HAP-1 (cell line): ENCODE results near the gene RPL39L.

Experiments
- DNase-seq, 2 experiments: peaks; one replicate each; pipeline ENCODE4 v3.0.0-alpha.2; 2016 to 2020; ENCODE audit warnings: low spot score in 2 of 2
- H3K27me3 ChIP-seq: fragments of 250-450 bp; sonication (Bioruptor Pico); 2 replicates; pipeline ENCODE4 v1.5.1; 2020; ENCODE audit warnings: low read depth, mild to moderate bottlenecking, moderate library complexity
- H3K36me3 ChIP-seq: fragments of 250-450 bp; sonication (Bioruptor Pico); replicated peaks from 2 replicates; pipeline ENCODE4 v1.5.1; 2020; ENCODE audit warnings: mild to moderate bottlenecking
- H3K4me1 ChIP-seq: fragments of 250-450 bp; sonication (Bioruptor Pico); 2 replicates; pipeline ENCODE4 v1.5.1; 2020; ENCODE audit warnings: mild to moderate bottlenecking
- H3K4me3 ChIP-seq: fragments of 250-450 bp; sonication (Bioruptor Pico); 2 replicates; pipeline ENCODE4 v1.5.1; 2020; ENCODE audit warnings: mild to moderate bottlenecking, moderate library complexity
- H3K9me3 ChIP-seq: fragments of 250-450 bp; sonication (Bioruptor Pico); 2 replicates; pipeline ENCODE4 v1.5.1; 2020; ENCODE audit warnings: mild to moderate bottlenecking, moderate library complexity
- in situ Hi-C: fragments of 300-500 bp; cut with MboI; formaldehyde crosslinking; loops from 3 replicates; pipeline ENCODE4 v1.14.3; 2020; ENCODE audit warnings: low sequenced_read_pairs, inconsistent platforms, mixed read lengths

The RPL39L gene

DNA sequence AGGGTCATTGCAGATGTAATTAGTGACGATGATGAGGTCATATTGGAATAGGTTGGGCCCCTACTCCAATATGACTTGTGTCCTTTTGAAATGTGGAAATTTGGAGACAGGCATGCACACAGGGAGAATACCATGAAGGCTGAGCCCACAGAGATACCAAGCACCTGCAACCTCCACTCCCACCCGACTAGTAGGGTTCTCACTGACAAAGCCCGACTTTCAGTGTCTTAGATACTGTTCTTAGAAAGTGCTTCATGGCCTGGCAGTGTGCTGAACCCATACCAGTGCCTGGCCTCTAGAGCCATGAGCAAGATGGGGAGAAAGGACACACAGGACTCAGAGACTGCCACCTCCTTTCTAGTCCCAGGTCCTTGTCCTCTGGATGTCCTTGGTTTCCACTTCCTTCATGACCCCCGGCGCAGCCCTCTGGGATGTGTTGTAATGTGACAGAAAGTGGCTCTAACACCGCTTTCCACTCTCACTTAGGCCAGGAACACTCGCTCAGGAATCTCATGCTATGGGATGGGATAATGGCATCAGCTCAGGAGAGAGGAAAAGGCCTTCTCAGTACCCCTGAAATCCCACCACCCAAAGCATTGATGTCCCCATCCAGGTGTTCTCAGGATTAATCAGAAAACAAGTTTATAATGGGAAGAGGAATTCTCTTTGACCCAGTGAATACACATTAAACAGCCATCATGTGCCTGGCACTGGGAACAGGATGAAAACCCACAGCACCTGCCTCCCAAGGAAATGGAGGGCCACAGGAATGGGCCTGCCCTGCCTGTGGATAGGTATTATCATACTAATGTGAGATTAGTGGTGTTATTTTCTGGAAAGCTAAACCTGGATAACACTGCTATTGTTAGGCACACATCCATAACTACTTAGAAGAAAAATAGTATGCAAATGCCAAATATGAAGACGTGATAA is 59.9 kb downstream of the RPL39L start:
- no peak overlapping the region for H3K4me3 ChIP-seq
- peaks cover 41% of the 10 kb centered on the region for H3K36me3 ChIP-seq
- no peaks in the 10 kb centered on the region for H3K27me3 ChIP-seq
- no peaks in the 10 kb centered on the region for H3K9me3 ChIP-seq
- peaks cover 15% of the 10 kb centered on the region for H3K4me1 ChIP-seq
- no peak for DNase-seq
- in situ Hi-C loops: no loop called here

DNA sequence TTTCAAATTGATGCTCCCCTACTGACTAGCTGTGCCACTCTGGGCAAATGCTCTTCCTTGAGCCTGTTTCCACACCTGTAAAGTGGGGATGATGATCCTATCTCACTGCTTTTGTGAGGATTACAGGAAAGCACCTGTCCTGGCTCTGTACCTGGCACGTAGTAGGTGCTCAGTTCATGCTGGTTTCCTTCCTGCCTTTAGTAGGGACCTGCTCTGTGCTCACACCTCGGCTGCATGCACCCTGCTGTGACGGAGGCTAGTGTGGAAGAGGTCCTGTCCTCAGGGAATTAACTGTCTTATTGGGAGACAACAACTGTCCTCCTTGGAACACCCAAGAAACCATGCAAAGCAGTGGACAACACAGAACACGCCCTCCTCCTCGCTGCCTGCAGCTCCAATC is 61.8 kb downstream of the RPL39L start:
- DNase-seq: no peak
- in situ Hi-C loops: no loop called here
- H3K4me3 ChIP-seq: no peak overlapping the region
- peaks cover 15% of the 10 kb centered on the region for H3K4me1 ChIP-seq
- H3K36me3 ChIP-seq: peaks cover 57% of the 10 kb centered on the region
- H3K9me3 ChIP-seq: no peaks in the 10 kb centered on the region
- H3K27me3 ChIP-seq: no peaks in the 10 kb centered on the region

DNA sequence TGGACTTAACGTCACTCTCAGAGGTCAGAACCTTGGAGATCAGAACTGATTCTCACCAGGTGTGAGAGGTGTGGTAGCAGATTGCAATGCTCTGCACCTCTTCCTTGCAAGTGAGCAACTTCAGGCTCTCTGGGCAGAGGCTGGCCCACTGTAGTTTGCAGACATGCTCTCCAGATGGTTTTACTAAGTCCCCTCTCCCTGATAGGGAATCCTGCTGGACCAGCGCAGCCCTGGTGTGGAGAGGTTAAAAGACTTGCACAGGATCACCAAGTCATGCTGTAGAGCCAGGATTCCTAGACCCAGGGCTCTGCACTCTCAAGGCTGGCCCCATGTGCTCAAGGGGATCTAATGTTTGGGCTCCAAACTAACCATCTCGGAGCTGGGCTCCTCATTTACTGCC is 62.2 kb downstream of the RPL39L start:
- peaks cover 20% of the 10 kb centered on the region for H3K4me1 ChIP-seq
- H3K27me3 ChIP-seq: no peaks in the 10 kb centered on the region
- H3K36me3 ChIP-seq: peaks cover 57% of the 10 kb centered on the region
- H3K4me3 ChIP-seq: no peak overlapping the region
- in situ Hi-C loops: no loop called here
- no peak for DNase-seq
- no peaks in the 10 kb centered on the region for H3K9me3 ChIP-seq

DNA sequence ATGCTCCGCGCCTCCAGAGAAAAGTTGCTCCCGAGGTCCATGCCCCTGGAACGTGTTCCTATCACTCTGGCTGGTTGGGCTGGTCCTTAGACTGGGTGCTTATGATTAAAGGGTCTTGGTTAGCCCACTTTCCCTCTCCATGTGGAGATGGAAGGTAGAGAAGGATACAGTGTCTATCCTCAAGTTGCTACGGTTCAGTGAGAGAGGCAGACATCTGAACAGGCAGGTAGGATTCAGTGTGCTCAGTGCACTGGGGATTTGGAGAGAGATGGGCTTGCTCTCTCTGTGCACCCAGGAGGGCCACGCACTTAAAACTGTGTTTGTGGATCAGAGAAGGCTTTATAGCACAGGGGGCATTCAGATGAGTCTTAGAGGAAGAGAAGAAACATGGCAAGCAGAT is 63.0 kb downstream of the RPL39L start:
- in situ Hi-C loops: no loop called here
- Histone ChIP-seq H3K9me3 (no peaks in the 10 kb centered on the region), H3K27me3 (no peaks in the 10 kb centered on the region), H3K36me3 (peaks cover 57% of the 10 kb centered on the region), H3K4me1 (peaks cover 21% of the 10 kb centered on the region), H3K4me3 (no peak overlapping the region)
- DNase-seq: no peak

DNA sequence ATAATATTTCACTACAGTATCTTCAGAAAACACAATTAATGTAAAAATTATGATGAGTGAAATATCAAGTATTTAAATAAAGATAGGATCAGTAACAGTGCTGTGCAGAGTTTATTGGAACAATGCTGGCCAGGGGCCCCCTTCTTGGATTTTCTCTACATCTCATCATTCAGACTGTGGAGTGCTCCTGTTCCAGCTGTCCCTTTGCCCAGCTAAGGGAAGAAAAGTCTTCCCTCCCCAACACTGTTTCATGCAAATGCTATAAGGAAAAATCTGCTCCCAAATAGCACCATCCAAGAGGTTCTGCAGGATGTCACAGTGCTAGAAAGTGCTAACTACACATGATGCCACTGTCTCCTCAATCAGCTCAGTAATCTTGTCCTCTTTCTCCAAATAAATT is 64.5 kb downstream of the RPL39L start:
- Histone ChIP-seq H3K4me3 (no peak overlapping the region), H3K36me3 (peaks cover 60% of the 10 kb centered on the region), H3K27me3 (no peaks in the 10 kb centered on the region)

DNA sequence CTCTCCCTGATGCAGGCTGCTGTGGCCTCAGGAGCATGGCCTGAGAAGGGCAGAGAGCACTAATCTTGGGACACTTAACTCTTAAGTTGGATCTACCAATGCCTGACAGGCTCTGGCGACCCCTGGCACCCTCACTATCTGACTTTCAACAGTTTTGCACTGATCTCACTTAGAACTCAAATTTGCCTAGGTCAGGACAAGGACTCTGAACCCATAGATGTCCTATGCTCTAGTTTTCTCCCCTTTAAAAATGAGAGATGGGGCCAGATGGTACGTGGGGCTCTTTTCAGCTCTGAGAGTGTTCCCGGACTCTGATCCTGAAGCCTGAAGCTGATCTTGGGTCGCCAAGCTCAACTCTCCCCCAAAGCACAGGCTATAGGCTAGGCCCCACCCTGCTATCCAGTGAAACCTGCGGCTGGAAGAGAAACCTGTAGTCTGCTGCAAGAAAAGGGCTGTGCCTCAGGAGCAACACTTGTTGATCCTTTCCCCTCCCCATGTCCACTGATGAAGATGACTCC is 65.7 kb downstream of the RPL39L start:
- DNase-seq: no peak
- in situ Hi-C loops: no loop called here
- Histone ChIP-seq H3K9me3 (0 out of 2 replicates have a peak, but pooled peaks cover 4% of the 10 kb centered on the region), H3K4me1 (peaks cover 8% of the 10 kb centered on the region), H3K36me3 (peaks cover 61% of the 10 kb centered on the region), H3K4me3 (no peak overlapping the region), H3K27me3 (no peaks in the 10 kb centered on the region)

More for the DNA sequence above, 64.5 kb downstream of the RPL39L start:
- H3K9me3 ChIP-seq: 0 out of 2 replicates have a peak, but pooled peaks cover under 1% of the 10 kb centered on the region
- H3K4me1 ChIP-seq: peaks cover 12% of the 10 kb centered on the region
- no peak for DNase-seq
- in situ Hi-C loops: no loop called here

DNA sequence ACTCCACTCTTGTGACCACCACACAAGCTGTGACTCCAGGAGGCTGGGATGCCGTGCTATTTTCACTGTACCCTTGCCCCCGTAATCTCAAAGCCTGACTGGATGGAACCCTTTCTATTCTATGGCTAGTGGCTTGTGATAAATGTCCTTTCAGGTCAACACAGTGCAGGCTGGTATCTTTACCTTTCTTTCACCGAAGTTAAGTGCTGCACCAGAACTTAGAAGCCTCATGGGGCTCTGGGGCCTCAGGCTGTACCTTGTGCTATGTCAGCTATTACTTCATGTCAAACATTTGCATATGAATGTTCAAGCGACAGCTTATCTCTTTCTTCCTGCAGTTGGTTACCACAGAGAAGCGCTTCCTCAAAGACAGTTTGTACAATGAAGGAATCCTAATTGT is 66.8 kb downstream of the RPL39L start:
- Histone ChIP-seq H3K36me3 (peaks cover 52% of the 10 kb centered on the region), H3K27me3 (no peaks in the 10 kb centered on the region), H3K9me3 (0 out of 2 replicates have a peak, but pooled peaks cover 4% of the 10 kb centered on the region), H3K4me1 (peaks cover 8% of the 10 kb centered on the region), H3K4me3 (no peak overlapping the region)
- in situ Hi-C loops: no loop called here
- peak; percentile 55 to 66 for DNase-seq

DNA sequence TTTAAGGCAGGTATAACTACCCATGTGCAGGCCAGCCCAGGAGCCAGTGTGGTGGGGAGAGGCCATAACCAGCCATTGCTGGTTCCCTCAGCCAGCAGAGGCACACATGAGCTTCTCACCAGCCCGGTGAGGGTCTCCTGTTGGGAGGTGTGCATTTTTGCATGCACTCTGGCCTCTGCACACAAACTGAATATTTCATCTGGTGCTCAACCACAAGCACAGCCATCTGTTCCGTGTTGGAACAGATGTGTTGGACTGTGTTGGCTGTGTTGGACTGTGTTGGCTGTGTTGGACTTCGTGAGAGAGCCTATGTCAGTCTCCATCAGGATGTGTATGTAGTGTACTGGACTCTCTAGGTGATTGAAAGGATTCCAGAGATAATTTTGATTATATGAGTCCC is 67.2 kb downstream of the RPL39L start:
- Histone ChIP-seq H3K9me3 (0 out of 2 replicates have a peak, but pooled peaks cover 4% of the 10 kb centered on the region), H3K27me3 (no peaks in the 10 kb centered on the region), H3K36me3 (peaks cover 49% of the 10 kb centered on the region), H3K4me1 (peaks cover 8% of the 10 kb centered on the region), H3K4me3 (no peak overlapping the region)
- in situ Hi-C loops: no loop called here
- no peak for DNase-seq
